Uterus (tissue), 2 donors: ENCODE results near the gene AKAP7.

Experiments
- POLR2A ChIP-seq, 2 donors: fragments of 450-650 bp; IDR thresholded peaks; one replicate each; pipeline ENCODE4 v1.6.1; 2016; ENCODE audit warnings: antibody characterized with exemption in 2 of 2, mild to moderate bottlenecking in 1 of 2, moderate library complexity in 1 of 2
- TF ChIP-seq, protein P1 (sequence below), 4 experiments: fragments of 200-600 bp in 2 of 4; fragments of 450-650 bp in 2 of 4; sonication (generic) in 2 of 4; IDR thresholded peaks; one replicate each; pipeline ENCODE4 v1.5.1; 2016 to 2019; ENCODE audit warnings: antibody characterized with exemption in 4 of 4, mild to moderate bottlenecking in 2 of 4, moderate library complexity in 1 of 4

DNA sequence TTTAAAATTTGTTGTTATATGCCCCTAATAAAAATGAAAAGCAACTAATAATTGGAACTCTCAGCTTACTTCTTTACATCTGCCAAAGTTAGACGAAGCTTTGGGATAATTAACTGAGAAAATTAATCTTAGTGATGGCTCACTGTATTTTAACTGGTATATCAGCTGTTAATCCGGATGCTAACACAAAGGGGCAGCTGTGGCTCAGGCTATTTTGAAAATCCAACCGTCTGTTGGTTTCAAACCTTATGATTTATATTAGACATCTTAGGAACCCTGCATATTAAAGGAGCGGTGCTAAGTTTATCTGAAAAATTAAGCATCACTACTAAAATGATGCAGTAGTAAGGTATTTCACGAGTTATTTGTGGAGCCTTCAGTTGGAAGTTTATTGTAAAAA is 96.6 kb downstream of the AKAP7 start:
- TF ChIP-seq POLR2A (IDR thresholded peaks at IDR 0.05) = no peak
- TF ChIP-seq, protein P1, sequence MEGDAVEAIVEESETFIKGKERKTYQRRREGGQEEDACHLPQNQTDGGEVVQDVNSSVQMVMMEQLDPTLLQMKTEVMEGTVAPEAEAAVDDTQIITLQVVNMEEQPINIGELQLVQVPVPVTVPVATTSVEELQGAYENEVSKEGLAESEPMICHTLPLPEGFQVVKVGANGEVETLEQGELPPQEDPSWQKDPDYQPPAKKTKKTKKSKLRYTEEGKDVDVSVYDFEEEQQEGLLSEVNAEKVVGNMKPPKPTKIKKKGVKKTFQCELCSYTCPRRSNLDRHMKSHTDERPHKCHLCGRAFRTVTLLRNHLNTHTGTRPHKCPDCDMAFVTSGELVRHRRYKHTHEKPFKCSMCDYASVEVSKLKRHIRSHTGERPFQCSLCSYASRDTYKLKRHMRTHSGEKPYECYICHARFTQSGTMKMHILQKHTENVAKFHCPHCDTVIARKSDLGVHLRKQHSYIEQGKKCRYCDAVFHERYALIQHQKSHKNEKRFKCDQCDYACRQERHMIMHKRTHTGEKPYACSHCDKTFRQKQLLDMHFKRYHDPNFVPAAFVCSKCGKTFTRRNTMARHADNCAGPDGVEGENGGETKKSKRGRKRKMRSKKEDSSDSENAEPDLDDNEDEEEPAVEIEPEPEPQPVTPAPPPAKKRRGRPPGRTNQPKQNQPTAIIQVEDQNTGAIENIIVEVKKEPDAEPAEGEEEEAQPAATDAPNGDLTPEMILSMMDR (IDR thresholded peaks at IDR 0.05) = no peak
